ENCODE measurements around the gene NSUN3. TPM values are rescaled to one million over a fixed set of nuclear protein-coding genes. Genes with fewer than 3 reads are reported as not detected.

Gene NSUN3
- total RNA-seq, 2 experiments from 2014 or later, result 10.4 to 13.5 TPM

GRCh38 chr3:94127115-94127514 is 64.3 kb downstream of the NSUN3 start:
- Histone ChIP-seq H3K79me2 (ENCODE audit: insufficient read depth, low read depth, low read length) (no peaks in the 10 kb centered on the region), H3K4me3 (ENCODE audit: low read depth, low read length, poor library complexity, severe bottlenecking) (no peak overlapping the region), H2AFZ (ENCODE audit: low read length) (no peak overlapping the region), H3K4me1 (ENCODE audit: insufficient read depth, low read length, poor library complexity, severe bottlenecking) (no peaks in the 10 kb centered on the region), H3K9me3 (ENCODE audit: low read length) (no peaks in the 10 kb centered on the region), H3K4me2 (ENCODE audit: low read length) (no peak overlapping the region), H3K27ac (ENCODE audit: low read depth, low read length, poor library complexity, severe bottlenecking) (no peak overlapping the region), H3K9me2 (ENCODE audit: insufficient read depth, low read length) (no peaks in the 10 kb centered on the region), H3K36me3 (ENCODE audit: insufficient read depth, low read length) (peaks cover 22% of the 10 kb centered on the region; the same call in 1 of the 2 replicates), H4K20me1 (ENCODE audit: insufficient read depth, low read length) (no peaks in the 10 kb centered on the region)
- no TSS peak for BruUV-seq (replicated peaks)
- no peak for TF ChIP-seq CTCF (conservative IDR thresholded peaks at IDR 0.05; ENCODE audit: low read length)
- TF ChIP-seq EZH2phosphoT487 (IDR thresholded peaks at IDR 0.05; ENCODE audit: borderline replicate concordance, low read depth, low read length), result no peak
- DNase-seq (ENCODE audit: low spot score), result no peak
- intact Hi-C loops (cut with micrococcal nuclease; ENCODE audit: unreplicated experiment), result no loop called here
- ChIA-PET POLR2A (no interaction called here), CTCF (ENCODE audit: unreplicated experiment) (no interaction called here)

GRCh38 chr3:94130690-94131089 is 67.8 kb downstream of the NSUN3 start:
- ChIA-PET POLR2A (interaction anchor here (0.6 kb wide), 1 partner anchor 946 kb away, joined by 3 read pairs; no protein-coding TSS in a partner anchor), CTCF (ENCODE audit: unreplicated experiment) (no interaction called here)
- TF ChIP-seq EZH2phosphoT487 (IDR thresholded peaks at IDR 0.05; ENCODE audit: borderline replicate concordance, low read depth, low read length) (no peak), CTCF (conservative IDR thresholded peaks at IDR 0.05; ENCODE audit: low read length) (no peak)
- H3K9me2 ChIP-seq (ENCODE audit: insufficient read depth, low read length), result no peaks in the 10 kb centered on the region
- no peaks in the 10 kb centered on the region for H3K4me1 ChIP-seq (ENCODE audit: insufficient read depth, low read length, poor library complexity, severe bottlenecking)
- no peak overlapping the region for H3K4me2 ChIP-seq (ENCODE audit: low read length)
- H4K20me1 ChIP-seq (ENCODE audit: insufficient read depth, low read length), result no peaks in the 10 kb centered on the region
- H3K79me2 ChIP-seq (ENCODE audit: insufficient read depth, low read depth, low read length), result no peaks in the 10 kb centered on the region
- H3K36me3 ChIP-seq (ENCODE audit: insufficient read depth, low read length), result peaks cover 22% of the 10 kb centered on the region; the same call in 1 of the 2 replicates
- H3K9me3 ChIP-seq (ENCODE audit: low read length), result no peaks in the 10 kb centered on the region
- DNase-seq (ENCODE audit: low spot score), result no peak
- BruUV-seq (replicated peaks), result no TSS peak
- no peak overlapping the region for H3K27ac ChIP-seq (ENCODE audit: low read depth, low read length, poor library complexity, severe bottlenecking)
- no peak overlapping the region for H2AFZ ChIP-seq (ENCODE audit: low read length)
- no peak overlapping the region for H3K4me3 ChIP-seq (ENCODE audit: low read depth, low read length, poor library complexity, severe bottlenecking)
- intact Hi-C loops (cut with micrococcal nuclease; ENCODE audit: unreplicated experiment), result no loop called here

GRCh38 chr3:94132777-94133176 is 69.9 kb downstream of the NSUN3 start:
- intact Hi-C loops (cut with micrococcal nuclease; ENCODE audit: unreplicated experiment), result no loop called here
- Histone ChIP-seq H3K36me3 (ENCODE audit: insufficient read depth, low read length) (0 out of 2 replicates have a peak, but pooled peaks cover 9% of the 10 kb centered on the region), H3K4me2 (ENCODE audit: low read length) (no peak overlapping the region), H4K20me1 (ENCODE audit: insufficient read depth, low read length) (no peaks in the 10 kb centered on the region), H3K79me2 (ENCODE audit: insufficient read depth, low read depth, low read length) (no peaks in the 10 kb centered on the region), H3K9me2 (ENCODE audit: insufficient read depth, low read length) (no peaks in the 10 kb centered on the region), H3K4me1 (ENCODE audit: insufficient read depth, low read length, poor library complexity, severe bottlenecking) (no peaks in the 10 kb centered on the region), H3K9me3 (ENCODE audit: low read length) (no peaks in the 10 kb centered on the region), H3K27ac (ENCODE audit: low read depth, low read length, poor library complexity, severe bottlenecking) (no peak overlapping the region), H2AFZ (ENCODE audit: low read length) (no peak overlapping the region), H3K4me3 (ENCODE audit: low read depth, low read length, poor library complexity, severe bottlenecking) (no peak overlapping the region)
- POLR2A ChIA-PET, result interaction anchor here (0.6 to 1.4 kb wide), 5 partner anchors 17 to 151 kb away, joined by 3 to 4 read pairs (median 3); no protein-coding TSS in a partner anchor
- no TSS peak for BruUV-seq (replicated peaks)
- CTCF ChIA-PET (ENCODE audit: unreplicated experiment), result no interaction called here
- no peak for DNase-seq (ENCODE audit: low spot score)
- TF ChIP-seq EZH2phosphoT487 (IDR thresholded peaks at IDR 0.05; ENCODE audit: borderline replicate concordance, low read depth, low read length) (no peak), CTCF (conservative IDR thresholded peaks at IDR 0.05; ENCODE audit: low read length) (no peak)
